ENCODE results near the gene SH2D3C. TPM values are rescaled to one million over a fixed set of nuclear protein-coding genes. Genes with fewer than 3 reads are reported as not detected.
A peak's percentile ranks its signal among the peaks of the same experiment; 100 is the strongest.

The SH2D3C gene
- total and polyA plus RNA-seq, 2 of the 8 experiments (the other 6 are each of a cell fraction or from before 2014, with no cell fraction given): 6.4 to 8.1 TPM

DNA sequence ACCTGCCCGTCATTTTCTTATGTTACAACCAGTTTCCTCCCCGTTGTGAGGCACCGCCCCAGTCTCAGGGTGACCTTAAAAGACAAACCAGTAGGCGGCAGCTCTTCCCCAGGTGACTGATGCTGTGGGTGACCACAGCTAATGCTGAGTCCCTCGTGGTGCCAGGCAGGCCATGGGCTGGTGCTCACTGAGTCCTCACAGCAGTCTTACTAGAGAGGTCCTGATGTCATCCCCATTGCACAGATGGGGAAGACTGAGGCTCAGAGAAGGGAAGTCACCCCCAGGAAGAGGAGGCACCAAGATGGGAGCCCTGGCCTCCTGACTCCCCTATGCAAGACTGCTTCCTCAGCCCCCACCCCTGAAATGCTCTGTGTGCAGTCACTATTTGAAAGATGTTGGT is 70.7 kb downstream of the SH2D3C start (continued):
- TF ChIP-seq, protein P1, sequence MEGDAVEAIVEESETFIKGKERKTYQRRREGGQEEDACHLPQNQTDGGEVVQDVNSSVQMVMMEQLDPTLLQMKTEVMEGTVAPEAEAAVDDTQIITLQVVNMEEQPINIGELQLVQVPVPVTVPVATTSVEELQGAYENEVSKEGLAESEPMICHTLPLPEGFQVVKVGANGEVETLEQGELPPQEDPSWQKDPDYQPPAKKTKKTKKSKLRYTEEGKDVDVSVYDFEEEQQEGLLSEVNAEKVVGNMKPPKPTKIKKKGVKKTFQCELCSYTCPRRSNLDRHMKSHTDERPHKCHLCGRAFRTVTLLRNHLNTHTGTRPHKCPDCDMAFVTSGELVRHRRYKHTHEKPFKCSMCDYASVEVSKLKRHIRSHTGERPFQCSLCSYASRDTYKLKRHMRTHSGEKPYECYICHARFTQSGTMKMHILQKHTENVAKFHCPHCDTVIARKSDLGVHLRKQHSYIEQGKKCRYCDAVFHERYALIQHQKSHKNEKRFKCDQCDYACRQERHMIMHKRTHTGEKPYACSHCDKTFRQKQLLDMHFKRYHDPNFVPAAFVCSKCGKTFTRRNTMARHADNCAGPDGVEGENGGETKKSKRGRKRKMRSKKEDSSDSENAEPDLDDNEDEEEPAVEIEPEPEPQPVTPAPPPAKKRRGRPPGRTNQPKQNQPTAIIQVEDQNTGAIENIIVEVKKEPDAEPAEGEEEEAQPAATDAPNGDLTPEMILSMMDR (IDR thresholded peaks at IDR 0.05; ENCODE audit: control extremely low read depth in 1 of 3, insufficient read depth in 1 of 3, low read depth in 1 of 3, low read length in 3 of 3): peak in 1 of 3 experiments; percentile 41; a peak in 2 of 4 replicates
